GM15510 (cell line): ENCODE data around the gene NFIB.

Source experiments
- POLR2A ChIP-seq: IDR thresholded peaks from 3 replicates; pipeline ENCODE4 v1.6.1; 2011; ENCODE audit warnings: borderline replicate concordance; ENCODE audit not compliant: insufficient read length; ENCODE audit errors: extremely low read depth

NFIB gene

DNA sequence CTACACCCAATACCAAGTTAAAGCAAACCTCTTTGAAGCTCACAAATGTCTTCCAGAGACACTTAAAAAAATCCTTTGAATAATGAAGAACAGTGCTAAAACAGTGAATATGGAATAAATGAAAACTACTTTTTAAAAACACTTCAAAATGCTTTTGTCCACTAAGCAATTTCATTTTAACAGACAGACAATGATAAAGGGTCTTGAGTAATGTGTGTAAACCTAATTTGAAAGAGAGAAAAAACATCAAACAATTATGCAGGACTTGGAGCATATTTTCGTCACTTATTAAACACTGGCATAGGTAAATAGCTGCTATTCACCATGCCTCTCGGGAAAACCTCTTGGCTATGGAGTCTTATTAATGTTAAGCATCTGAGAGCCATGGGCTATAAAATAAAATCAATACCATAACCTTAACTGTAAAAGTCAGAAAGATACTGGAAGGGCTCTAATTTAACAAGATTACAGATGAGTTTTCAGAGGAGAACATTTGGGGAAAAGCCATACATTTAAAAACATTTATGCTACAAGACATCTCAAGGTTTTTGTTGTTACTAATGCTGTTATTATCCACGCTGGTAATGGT is 177.8 kb downstream of the NFIB start:
- TF ChIP-seq POLR2A = no peak

- no peak for TF ChIP-seq POLR2A
Observed at GRCh38 chr9:14135421-14135820, 178.5 kb downstream of the NFIB start.

- no peak for TF ChIP-seq POLR2A
Observed at GRCh38 chr9:14133394-14133793, 180.5 kb downstream of the NFIB start.

DNA sequence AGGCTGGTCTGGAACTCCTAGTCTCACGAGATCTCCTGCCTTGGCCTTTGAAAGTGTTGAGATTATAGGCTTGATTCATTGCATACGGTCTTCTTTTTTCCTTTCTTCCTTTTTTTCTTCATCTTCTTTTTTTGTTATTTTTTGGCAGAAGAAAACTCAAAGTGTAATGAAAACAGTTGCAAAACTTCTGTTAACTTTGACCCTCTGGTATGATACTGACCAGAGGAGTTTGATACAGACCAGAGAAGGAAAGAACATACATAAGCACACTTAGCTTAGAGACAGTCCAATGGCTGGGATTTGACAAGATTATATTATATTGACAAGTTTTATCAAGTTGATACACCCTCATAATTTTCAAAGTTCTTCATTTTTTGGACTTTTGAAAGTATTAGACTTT is 181.2 kb downstream of the NFIB start:
- TF ChIP-seq POLR2A = no peak

- no peak for TF ChIP-seq POLR2A
Observed at GRCh38 chr9:14131356-14132088, 182.4 kb downstream of the NFIB start.

- no peak for TF ChIP-seq POLR2A
Observed at GRCh38 chr9:14127656-14128055, 186.3 kb downstream of the NFIB start.

- TF ChIP-seq POLR2A = no peak
Observed at GRCh38 chr9:14119694-14120514, 194.0 kb downstream of the NFIB start.

DNA sequence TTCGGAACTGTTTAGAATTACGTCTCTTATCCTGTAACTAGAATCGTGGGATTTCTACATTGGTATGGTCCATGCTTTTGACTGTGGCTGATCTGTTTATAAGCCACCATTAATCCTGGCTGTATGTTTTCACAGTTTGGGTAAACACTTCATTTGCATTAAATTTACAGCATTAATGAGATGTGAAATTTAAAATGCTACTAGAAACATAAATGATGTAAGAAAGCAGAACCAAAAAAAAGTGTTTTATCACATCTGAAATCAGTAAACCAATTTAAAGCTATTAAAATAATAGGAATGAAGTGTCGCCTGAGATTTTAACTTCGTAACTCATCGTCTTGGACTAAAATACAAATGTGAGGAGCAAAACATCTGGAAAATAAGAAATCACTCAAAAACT is 201.7 kb downstream of the NFIB start:
- no peak for TF ChIP-seq POLR2A

GRCh38 chr9:14111696-14112095 is 202.2 kb downstream of the NFIB start:
- TF ChIP-seq POLR2A = no peak

GRCh38 chr9:14107977-14108376 is 206.0 kb downstream of the NFIB start:
- no peak for TF ChIP-seq POLR2A

GRCh38 chr9:14107495-14107894 is 206.4 kb downstream of the NFIB start:
- TF ChIP-seq POLR2A = no peak

DNA sequence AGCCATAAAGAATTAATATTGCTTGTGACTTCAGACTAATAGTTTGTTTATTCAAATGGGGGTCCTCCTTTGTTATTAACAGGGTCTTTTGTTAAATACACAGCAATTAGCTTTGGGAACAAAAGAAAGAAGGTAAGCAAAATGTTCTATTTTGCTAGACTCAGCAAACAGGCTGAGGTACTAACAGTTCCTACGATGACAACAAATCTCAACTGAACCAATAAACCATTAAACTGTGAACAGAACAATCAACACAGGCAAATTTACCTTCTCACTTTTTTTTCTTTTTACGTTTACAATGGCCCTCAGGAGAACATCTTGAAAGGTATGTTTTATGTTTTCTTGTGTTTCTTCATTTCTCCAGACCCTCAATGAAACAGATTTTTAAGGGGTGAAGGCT is 207.2 kb downstream of the NFIB start:
- no peak for TF ChIP-seq POLR2A

- no peak for TF ChIP-seq POLR2A
Observed at GRCh38 chr9:14104496-14104895, 209.4 kb downstream of the NFIB start.

DNA sequence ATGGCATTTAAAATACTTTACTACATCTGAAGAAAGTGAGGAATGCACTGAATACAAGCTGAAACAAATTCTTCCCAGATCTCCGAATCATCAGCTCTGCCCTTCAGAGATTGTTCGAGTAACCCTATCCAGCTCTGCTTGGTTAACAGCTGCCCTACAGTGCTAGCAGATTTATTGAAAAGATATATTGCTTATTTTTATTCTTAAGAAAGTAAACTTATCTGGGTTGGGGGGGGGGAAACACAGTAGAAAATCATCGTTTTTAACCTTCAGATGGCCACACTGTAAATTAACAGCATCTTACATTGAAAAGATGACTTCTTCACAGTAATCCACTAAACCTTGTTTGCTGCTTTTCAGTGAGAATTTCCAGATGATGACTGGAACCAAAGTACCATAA is 210.8 kb downstream of the NFIB start:
- no peak for TF ChIP-seq POLR2A

GRCh38 chr9:14099737-14100136 is 214.2 kb downstream of the NFIB start:
- TF ChIP-seq POLR2A = no peak
